Measurements from ENCODE around the gene ABHD1. TPM values are rescaled to one million over a fixed set of nuclear protein-coding genes. Genes with fewer than 3 reads are reported as not detected.

Gene ABHD1
- total RNA-seq, 2 donors from 2014 or later: 0.33 TPM; not detected in 1

DNA sequence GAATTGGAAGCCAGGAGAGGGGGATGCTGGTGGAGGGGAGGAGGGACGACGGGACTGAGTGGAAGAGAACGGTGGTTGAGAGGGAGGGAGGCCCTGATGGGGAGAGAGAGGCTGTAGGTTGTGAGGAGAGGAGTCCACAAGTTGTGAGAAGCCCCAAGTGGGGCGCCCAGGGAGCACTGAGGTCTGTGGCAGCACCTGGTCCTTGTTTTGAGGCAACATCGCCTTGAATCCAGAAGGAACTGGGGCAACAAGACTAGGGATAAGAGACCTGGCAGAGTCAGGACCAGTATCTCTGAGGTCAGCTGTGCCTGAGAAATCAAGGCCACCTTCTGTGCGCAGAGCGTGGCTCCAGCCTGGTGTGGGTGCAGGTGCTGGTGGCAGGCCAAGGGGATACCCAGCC is 14.5 kb downstream of the ABHD1 start:
- H3K9me3 ChIP-seq: no peaks in the 10 kb centered on the region
- H3K36me3 ChIP-seq (replicated peaks in 1 of 2; ENCODE audit: insufficient read depth in 1 of 2, low read depth in 2 of 2): no peaks in the 10 kb centered on the region
- TF ChIP-seq POLR2A (IDR thresholded peaks at IDR 0.05): no peak
- TF ChIP-seq, protein P1, sequence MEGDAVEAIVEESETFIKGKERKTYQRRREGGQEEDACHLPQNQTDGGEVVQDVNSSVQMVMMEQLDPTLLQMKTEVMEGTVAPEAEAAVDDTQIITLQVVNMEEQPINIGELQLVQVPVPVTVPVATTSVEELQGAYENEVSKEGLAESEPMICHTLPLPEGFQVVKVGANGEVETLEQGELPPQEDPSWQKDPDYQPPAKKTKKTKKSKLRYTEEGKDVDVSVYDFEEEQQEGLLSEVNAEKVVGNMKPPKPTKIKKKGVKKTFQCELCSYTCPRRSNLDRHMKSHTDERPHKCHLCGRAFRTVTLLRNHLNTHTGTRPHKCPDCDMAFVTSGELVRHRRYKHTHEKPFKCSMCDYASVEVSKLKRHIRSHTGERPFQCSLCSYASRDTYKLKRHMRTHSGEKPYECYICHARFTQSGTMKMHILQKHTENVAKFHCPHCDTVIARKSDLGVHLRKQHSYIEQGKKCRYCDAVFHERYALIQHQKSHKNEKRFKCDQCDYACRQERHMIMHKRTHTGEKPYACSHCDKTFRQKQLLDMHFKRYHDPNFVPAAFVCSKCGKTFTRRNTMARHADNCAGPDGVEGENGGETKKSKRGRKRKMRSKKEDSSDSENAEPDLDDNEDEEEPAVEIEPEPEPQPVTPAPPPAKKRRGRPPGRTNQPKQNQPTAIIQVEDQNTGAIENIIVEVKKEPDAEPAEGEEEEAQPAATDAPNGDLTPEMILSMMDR (IDR thresholded peaks at IDR 0.05): no peak
- DNase-seq: no peak
- H3K4me1 ChIP-seq: peaks cover 9% of the 10 kb centered on the region
- H3K4me3 ChIP-seq: no peak overlapping the region
- intact Hi-C loops (cut with DNase I): no loop called here
- H3K27me3 ChIP-seq: no peaks in the 10 kb centered on the region
- no peak overlapping the region for H3K27ac ChIP-seq
- WGBS, 2 donors: 57 to 67% methylated on average over 7 of the region's 7 CpGs
- no peak for ATAC-seq

DNA sequence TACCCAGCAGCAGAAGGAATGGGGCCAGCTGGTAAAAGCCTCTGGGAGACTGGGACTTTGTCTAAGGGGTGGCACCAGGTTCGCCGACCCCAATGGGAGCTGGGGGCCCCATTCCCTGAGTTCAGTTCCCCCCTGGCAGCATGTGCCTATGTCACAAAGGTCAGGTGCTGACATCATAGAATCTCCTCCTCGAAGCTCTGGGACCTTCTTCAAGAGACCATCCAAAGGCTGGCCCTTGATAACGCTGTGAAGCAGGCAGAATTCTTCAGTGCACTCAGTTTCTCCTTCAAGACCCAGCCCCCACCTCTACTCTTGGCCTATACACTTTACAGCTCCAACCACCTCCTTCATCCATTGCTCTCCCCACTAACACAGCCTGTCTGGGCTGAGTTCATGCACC is 15.7 kb downstream of the ABHD1 start, which contains the start of gene PRR30:
Gene PRR30, minus strand, starts transcription at position 101 of the 400 bp plus-strand sequence. CDS start 1,081 bp downstream, outside the sequence.
- TF ChIP-seq, protein P1 (IDR thresholded peaks at IDR 0.05): no peak
- no peak for TF ChIP-seq POLR2A (IDR thresholded peaks at IDR 0.05)
- H3K27ac ChIP-seq: no peak within 1 kb of the TSS
- DNase-seq (no peak), ATAC-seq (no peak)
- no peaks in the 10 kb centered on the region for H3K36me3 ChIP-seq (replicated peaks in 1 of 2; ENCODE audit: insufficient read depth in 1 of 2, low read depth in 2 of 2)
- no peak within 1 kb of the TSS for H3K4me3 ChIP-seq
- no peaks in the 10 kb centered on the region for H3K4me1 ChIP-seq
- intact Hi-C loops (cut with DNase I): no loop called here
- no peaks in the 10 kb centered on the region for H3K9me3 ChIP-seq
- 50 to 74% methylated on average over 4 of the region's 4 CpGs for WGBS, 2 donors
- no peaks in the 10 kb centered on the region for H3K27me3 ChIP-seq

DNA sequence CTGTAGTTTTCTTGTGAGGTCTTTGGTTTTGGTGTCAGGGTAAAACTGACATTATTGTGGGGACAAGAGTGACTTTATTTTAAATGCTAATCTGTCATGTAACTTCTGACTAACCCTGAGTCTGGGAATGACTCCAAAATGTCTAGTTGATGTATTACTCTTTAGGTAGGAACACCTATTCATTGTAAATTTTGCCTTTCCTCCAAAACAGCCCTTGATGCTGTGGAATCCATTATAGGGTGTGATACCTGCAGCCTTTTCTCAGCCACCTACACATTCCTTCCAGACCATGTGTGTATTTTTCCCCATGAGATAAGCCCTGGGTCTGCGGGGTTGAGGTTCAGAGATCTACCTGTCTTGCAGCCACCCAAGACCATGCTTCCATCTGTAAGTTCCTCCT is 19.7 kb downstream of the ABHD1 start:
- no peak for DNase-seq
- Histone ChIP-seq H3K4me1 (no peaks in the 10 kb centered on the region), H3K27ac (no peak overlapping the region), H3K36me3 (replicated peaks in 1 of 2; ENCODE audit: insufficient read depth in 1 of 2, low read depth in 2 of 2) (no peaks in the 10 kb centered on the region), H3K9me3 (no peaks in the 10 kb centered on the region), H3K4me3 (no peak overlapping the region), H3K27me3 (no peaks in the 10 kb centered on the region)
- intact Hi-C loops (cut with DNase I): no loop called here
- no peak for ATAC-seq
- 18 to 32% methylated on average over 1 of the region's 1 CpG for WGBS, 2 donors
- TF ChIP-seq, protein P1 (IDR thresholded peaks at IDR 0.05): no peak
- TF ChIP-seq POLR2A (IDR thresholded peaks at IDR 0.05): no peak

DNA sequence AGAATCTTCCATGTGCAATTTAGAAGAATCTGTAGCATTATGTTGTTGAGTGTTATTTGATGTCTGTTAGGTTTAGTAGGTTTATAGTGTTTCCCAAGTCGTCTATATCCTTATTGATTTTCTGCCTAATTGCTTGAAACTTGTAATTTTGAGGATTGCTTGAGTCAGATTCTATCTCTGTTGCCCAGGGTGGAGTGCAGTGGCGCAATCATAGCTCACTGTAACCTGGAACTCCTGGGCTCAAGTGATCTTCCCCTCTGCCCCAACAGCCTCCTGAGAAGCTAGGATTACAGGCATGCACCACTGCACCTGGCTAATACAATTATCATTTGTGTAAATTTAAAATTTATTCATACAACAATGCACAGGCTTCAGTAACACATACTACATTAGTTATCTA is 22.1 kb downstream of the ABHD1 start:
- DNase-seq (no peak), ATAC-seq (no peak)
- no peak overlapping the region for H3K27ac ChIP-seq
- H3K4me3 ChIP-seq: no peak overlapping the region
- WGBS, 2 donors: 60 to 65% methylated on average over 2 of the region's 2 CpGs
- no peaks in the 10 kb centered on the region for H3K27me3 ChIP-seq
- intact Hi-C loops (cut with DNase I): no loop called here
- H3K9me3 ChIP-seq: no peaks in the 10 kb centered on the region
- H3K36me3 ChIP-seq (replicated peaks in 1 of 2; ENCODE audit: insufficient read depth in 1 of 2, low read depth in 2 of 2): no peaks in the 10 kb centered on the region
- H3K4me1 ChIP-seq: no peaks in the 10 kb centered on the region
- TF ChIP-seq, protein P1 (IDR thresholded peaks at IDR 0.05): no peak
- no peak for TF ChIP-seq POLR2A (IDR thresholded peaks at IDR 0.05)

DNA sequence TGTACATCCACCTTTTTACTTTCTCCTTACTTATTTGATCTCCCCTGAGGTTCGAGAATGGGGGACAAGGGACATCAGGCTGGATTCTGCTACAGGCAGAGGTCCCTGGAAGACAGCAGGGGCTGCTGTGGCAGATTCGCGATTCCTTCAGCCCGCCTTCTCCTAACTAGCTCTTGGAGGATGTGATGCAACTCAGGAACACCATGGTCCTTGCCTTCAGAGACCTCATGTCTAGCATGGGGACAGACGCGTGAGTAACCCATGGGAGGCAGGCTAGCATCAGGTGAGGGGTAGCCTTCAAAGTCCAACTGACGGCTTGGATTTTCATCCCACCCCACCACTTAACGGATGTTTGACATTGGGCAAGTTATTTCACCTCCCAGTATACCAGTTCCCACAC is 24.3 kb downstream of the ABHD1 start:
- H3K27ac ChIP-seq: no peak overlapping the region
- no peak overlapping the region for H3K4me3 ChIP-seq
- H3K9me3 ChIP-seq: no peaks in the 10 kb centered on the region
- H3K36me3 ChIP-seq (replicated peaks in 1 of 2; ENCODE audit: insufficient read depth in 1 of 2, low read depth in 2 of 2): no peaks in the 10 kb centered on the region
- 85 to 87% methylated on average over 8 of the region's 8 CpGs for WGBS, 2 donors
- no peaks in the 10 kb centered on the region for H3K4me1 ChIP-seq
- no peak for DNase-seq
- TF ChIP-seq, protein P1 (IDR thresholded peaks at IDR 0.05): no peak
- TF ChIP-seq POLR2A (IDR thresholded peaks at IDR 0.05): no peak
- no peak for ATAC-seq
- no peaks in the 10 kb centered on the region for H3K27me3 ChIP-seq
- intact Hi-C loops (cut with DNase I): no loop called here

Measured in body of pancreas (tissue), 4 donors.